Stimulated activated CD4-positive, alpha-beta T cell treated with anti-CD3 and anti-CD28 coated beads, Interleukin-4, amount 100 ng/mL, for 48 hours (primary cell): Measurements from ENCODE around the gene ZNF121.

ENCODE experiments used
- DNase-seq, 2 donors: peaks; one replicate each; pipeline ENCODE4 v3.0.0-alpha.2; 2020; ENCODE audit warnings: low read depth in 2 of 2

ZNF121 gene

GRCh38 chr19:9538183-9539058 lies 45.9 kb downstream of the ZNF121 start, which contains the start of gene ZNF426:
Gene ZNF426 (minus strand): TSS chr19:9538645. CDS start chr19:9536232, 2,413 bp downstream.
- peak; percentile 82 for DNase-seq

DNA sequence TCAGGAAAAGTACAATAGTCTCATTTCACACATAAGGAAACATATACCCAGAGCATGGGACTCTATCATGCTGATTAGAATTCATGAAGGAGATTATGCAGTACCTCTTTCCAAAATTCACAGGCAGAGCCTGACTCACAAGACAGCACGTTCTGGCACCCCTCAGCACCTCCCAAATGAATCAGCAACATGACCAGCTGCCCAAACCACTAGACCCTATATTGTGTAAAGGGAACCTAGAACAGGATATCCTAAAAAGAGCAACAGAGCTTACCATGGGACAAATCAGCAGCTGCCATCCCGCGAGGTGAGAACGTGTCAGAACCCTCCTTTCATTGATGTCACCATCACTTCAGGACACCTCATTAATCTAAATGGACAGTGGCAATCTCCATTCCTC lies 48.4 kb downstream of the ZNF121 start:
- DNase-seq, result no peak

GRCh38 chr19:9531933-9532332 lies 52.4 kb downstream of the ZNF121 start:
- DNase-seq, result no peak

- DNase-seq, result no peak
Measured at GRCh38 chr19:9528757-9529336, 55.5 kb downstream of the ZNF121 start.

GRCh38 chr19:9523885-9524474 lies 60.3 kb downstream of the ZNF121 start:
- no peak for DNase-seq
